Caco-2 (cell line): ENCODE data around the gene JPH2. TPM values are rescaled to one million over a fixed set of nuclear protein-coding genes. Genes with fewer than 3 reads are reported as not detected.

ENCODE experiments used
- BruUV-seq: library from RNA; stranded (reverse); fragments of 400-500 nt; replicated peaks from 2 replicates; lab custom pipeline; 2021; lab: Mats Ljungman, UMichigan
- CTCF ChIA-PET: fragments of 300-600 bp; sonication (Branson Sonifier 250); formaldehyde crosslinking; loops from one replicate; lab custom pipeline; 2022; ENCODE audit warnings: antibody characterized with exemption; lab: Charles Lee
- POLR2A ChIA-PET: fragments of 300-600 bp; sonication (Branson Sonifier 250); formaldehyde crosslinking; loops from one replicate; lab custom pipeline; 2022; ENCODE audit warnings: antibody characterized with exemption; lab: Charles Lee
- DNase-seq, 2 experiments: peaks; one replicate each; pipeline versions ENCODE4 v3.0.0 to v3.0.0-alpha.2; 2020 to 2022
- H3K27me3 ChIP-seq: replicated peaks from 2 replicates; pipeline ENCODE4 v1.6.0; 2011; ENCODE audit warnings: low read length; ENCODE audit not compliant: control insufficient read depth, insufficient read depth
- H3K36me3 ChIP-seq: 2 replicates; pipeline ENCODE4 v1.5.1; 2011; ENCODE audit warnings: low read length; ENCODE audit not compliant: control insufficient read depth, insufficient read depth
- H3K4me1 ChIP-seq: fragments of 250-450 bp; sonication (Bioruptor Pico); 2 replicates; pipeline ENCODE4 v1.5.1; 2020; ENCODE audit warnings: mild to moderate bottlenecking
- H3K4me3 ChIP-seq: 2 replicates; pipeline ENCODE4 v1.5.1; 2011; ENCODE audit warnings: low read depth, mild to moderate bottlenecking, control low read depth, low read length
- H3K9me3 ChIP-seq: fragments of 250-450 bp; sonication (Bioruptor Pico); 2 replicates; pipeline ENCODE4 v1.5.1; 2020; ENCODE audit warnings: mild to moderate bottlenecking, moderate library complexity
- H3K27ac Mint-ChIP-seq: one replicate; pipeline ENCODE4 v1.8.0; 2022; ENCODE audit warnings: mixed read lengths; ENCODE audit not compliant: unreplicated experiment
- H3K27me3 Mint-ChIP-seq: one replicate; pipeline ENCODE4 v1.8.0; 2022; ENCODE audit warnings: mixed read lengths; ENCODE audit not compliant: insufficient read depth, unreplicated experiment
- H3K36me3 Mint-ChIP-seq: one replicate; pipeline ENCODE4 v1.8.0; 2022; ENCODE audit warnings: mild to moderate bottlenecking, mixed read lengths; ENCODE audit not compliant: insufficient read depth, unreplicated experiment
- H3K4me1 Mint-ChIP-seq: one replicate; pipeline ENCODE4 v1.8.0; 2022; ENCODE audit warnings: low read depth, mixed read lengths; ENCODE audit not compliant: unreplicated experiment
- H3K4me3 Mint-ChIP-seq: one replicate; pipeline ENCODE4 v1.8.0; 2022; ENCODE audit warnings: mild to moderate bottlenecking, moderate library complexity, mixed read lengths; ENCODE audit not compliant: unreplicated experiment
- H3K9me3 Mint-ChIP-seq: one replicate; pipeline ENCODE4 v1.8.0; 2022; ENCODE audit warnings: mixed read lengths; ENCODE audit not compliant: unreplicated experiment
- CTCF ChIP-seq, 2 experiments: fragments of 200-600 bp in 1 of 2; IDR thresholded peaks; 1 replicate in 1 of 2; 2 replicates in 1 of 2; pipeline versions ENCODE4 v1.5.1 to v1.8.0; 2011 to 2022; ENCODE audit warnings: antibody characterized with exemption in 1 of 2, control low read depth in 1 of 2, inconsistent platforms in 1 of 2, low read depth in 1 of 2, low read length in 1 of 2, mild to moderate bottlenecking in 1 of 2, moderate library complexity in 1 of 2; ENCODE audit not compliant: insufficient read depth in 1 of 2, severe bottlenecking in 1 of 2, unreplicated experiment in 1 of 2
- intact Hi-C: fragments of 100-400 bp; cut with micrococcal nuclease; formaldehyde crosslinking; loops from one replicate; pipeline ENCODE4 v1.10.0; 2022; ENCODE audit not compliant: unreplicated experiment
- total RNA-seq: library from RNA; stranded (reverse); gene quantifications from 2 replicates; pipeline ENCODE4 v1.2.3, GENCODE V29; 2022

Gene JPH2
- total RNA-seq, 1 experiment from 2014 or later = 10.5 TPM

GRCh38 chr20:44071526-44072111 lies 115.4 kb downstream of the JPH2 start:
- Histone ChIP-seq H3K4me3 (no peak overlapping the region), H3K9me3 (no peaks in the 10 kb centered on the region), H3K4me1 (no peaks in the 10 kb centered on the region), H3K27me3 (peaks cover 3% of the 10 kb centered on the region), H3K36me3 (no peaks in the 10 kb centered on the region)
- H3K27ac Mint-ChIP-seq = no peak overlapping the region
- no TSS peak for BruUV-seq
- ChIA-PET POLR2A (no interaction called here), CTCF (interaction anchor here (1.0 kb wide), 1 partner anchor 9 kb away, joined by 8 read pairs; no protein-coding TSS in a partner anchor)
- no peaks in the 10 kb centered on the region for H3K9me3 Mint-ChIP-seq
- no peak for TF ChIP-seq CTCF (IDR thresholded peaks at IDR 0.05; ENCODE audit: insufficient read depth in 1 of 2, low read depth in 1 of 2, low read length in 1 of 2, severe bottlenecking in 1 of 2, unreplicated experiment in 1 of 2)
- intact Hi-C loops = no loop called here
- peak in 1 of 2 experiments; percentile 40 for DNase-seq
- no peaks in the 10 kb centered on the region for H3K4me1 Mint-ChIP-seq
- H3K36me3 Mint-ChIP-seq = no peaks in the 10 kb centered on the region
- H3K4me3 Mint-ChIP-seq = no peak overlapping the region
- peaks cover 50% of the 10 kb centered on the region for H3K27me3 Mint-ChIP-seq

- no peak overlapping the region for H3K27ac Mint-ChIP-seq
- DNase-seq = no peak
- H3K36me3 Mint-ChIP-seq = no peaks in the 10 kb centered on the region
- no peaks in the 10 kb centered on the region for H3K4me1 Mint-ChIP-seq
- intact Hi-C loops = no loop called here
- TF ChIP-seq CTCF (IDR thresholded peaks at IDR 0.05; ENCODE audit: insufficient read depth in 1 of 2, low read depth in 1 of 2, low read length in 1 of 2, severe bottlenecking in 1 of 2, unreplicated experiment in 1 of 2) = no peak
- peaks cover 50% of the 10 kb centered on the region for H3K27me3 Mint-ChIP-seq
- BruUV-seq = no TSS peak
- ChIA-PET CTCF (interaction anchor here (1.0 kb wide), 1 partner anchor 9 kb away, joined by 8 read pairs; no protein-coding TSS in a partner anchor), POLR2A (no interaction called here)
- no peaks in the 10 kb centered on the region for H3K9me3 Mint-ChIP-seq
- Histone ChIP-seq H3K4me3 (no peak overlapping the region), H3K9me3 (no peaks in the 10 kb centered on the region), H3K4me1 (no peaks in the 10 kb centered on the region), H3K27me3 (peaks cover 3% of the 10 kb centered on the region), H3K36me3 (no peaks in the 10 kb centered on the region)
- H3K4me3 Mint-ChIP-seq = no peak overlapping the region
Observed at GRCh38 chr20:44071057-44071456, 115.9 kb downstream of the JPH2 start.

- POLR2A ChIA-PET = no interaction called here
- Mint-ChIP-seq H3K27me3 (peaks cover 47% of the 10 kb centered on the region), H3K9me3 (no peaks in the 10 kb centered on the region), H3K4me3 (no peak overlapping the region), H3K27ac (no peak overlapping the region), H3K4me1 (no peaks in the 10 kb centered on the region), H3K36me3 (no peaks in the 10 kb centered on the region)
- CTCF ChIA-PET = interaction anchor here (1.0 kb wide), 1 partner anchor 10 kb away, joined by 8 read pairs; no protein-coding TSS in a partner anchor
- H3K36me3 ChIP-seq = no peaks in the 10 kb centered on the region
- intact Hi-C loops = no loop called here
- no peaks in the 10 kb centered on the region for H3K4me1 ChIP-seq
- no peak overlapping the region for H3K4me3 ChIP-seq
- no TSS peak for BruUV-seq
- TF ChIP-seq CTCF (IDR thresholded peaks at IDR 0.05; ENCODE audit: insufficient read depth in 1 of 2, low read depth in 1 of 2, low read length in 1 of 2, severe bottlenecking in 1 of 2, unreplicated experiment in 1 of 2) = no peak
- H3K27me3 ChIP-seq = peaks cover 4% of the 10 kb centered on the region
- DNase-seq = peak in 1 of 2 experiments; percentile 34
- no peaks in the 10 kb centered on the region for H3K9me3 ChIP-seq
Observed at GRCh38 chr20:44070139-44070900, 116.7 kb downstream of the JPH2 start.
